Measurements from ENCODE around the gene ENPP7.

GRCh38 chr17:79737046-79737921, 6.5 kb downstream of the ENPP7 start:
- TF ChIP-seq CTCF (IDR thresholded peaks at IDR 0.05) (no peak), POLR2A (IDR thresholded peaks at IDR 0.05) (no peak)
